GM21529 (cell line): ENCODE measurements around the gene ATP6AP1.
A peak's percentile ranks its signal among the peaks of the same experiment; 100 is the strongest.

Experiments
- ATAC-seq: cut with Tn5 transposase; IDR thresholded peaks from one replicate; pipeline ENCODE4 v1.9.1; 2021; ENCODE audit not compliant: unreplicated experiment

The ATP6AP1 gene

DNA sequence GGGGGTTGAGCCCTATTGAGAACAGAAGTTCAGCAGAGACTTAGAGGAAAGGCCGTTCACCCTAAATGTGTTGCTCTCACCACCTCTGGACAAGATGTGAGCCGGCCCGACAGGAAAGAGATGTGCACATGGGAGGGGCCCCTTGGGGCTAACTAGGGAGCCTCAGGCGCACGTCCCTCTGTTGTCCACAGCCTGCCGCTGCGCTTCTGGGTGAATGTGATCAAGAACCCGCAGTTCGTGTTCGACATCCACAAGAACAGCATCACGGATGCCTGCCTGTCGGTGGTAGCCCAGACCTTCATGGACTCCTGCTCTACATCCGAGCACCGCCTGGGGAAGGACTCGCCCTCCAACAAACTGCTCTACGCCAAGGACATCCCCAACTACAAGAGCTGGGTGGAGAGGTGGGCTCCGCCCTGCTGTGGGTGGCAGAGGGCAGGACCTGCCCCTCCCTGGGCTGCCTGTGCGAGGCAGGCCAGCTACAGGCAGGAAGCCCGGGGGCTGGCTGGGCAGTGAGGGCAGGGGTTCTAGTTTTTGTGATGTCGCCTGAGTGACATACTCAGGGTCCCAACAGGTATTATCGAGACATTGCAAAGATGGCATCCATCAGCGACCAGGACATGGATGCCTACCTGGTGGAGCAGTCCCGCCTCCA lies 42.6 kb downstream of the ATP6AP1 start:
- ATAC-seq = no peak

DNA sequence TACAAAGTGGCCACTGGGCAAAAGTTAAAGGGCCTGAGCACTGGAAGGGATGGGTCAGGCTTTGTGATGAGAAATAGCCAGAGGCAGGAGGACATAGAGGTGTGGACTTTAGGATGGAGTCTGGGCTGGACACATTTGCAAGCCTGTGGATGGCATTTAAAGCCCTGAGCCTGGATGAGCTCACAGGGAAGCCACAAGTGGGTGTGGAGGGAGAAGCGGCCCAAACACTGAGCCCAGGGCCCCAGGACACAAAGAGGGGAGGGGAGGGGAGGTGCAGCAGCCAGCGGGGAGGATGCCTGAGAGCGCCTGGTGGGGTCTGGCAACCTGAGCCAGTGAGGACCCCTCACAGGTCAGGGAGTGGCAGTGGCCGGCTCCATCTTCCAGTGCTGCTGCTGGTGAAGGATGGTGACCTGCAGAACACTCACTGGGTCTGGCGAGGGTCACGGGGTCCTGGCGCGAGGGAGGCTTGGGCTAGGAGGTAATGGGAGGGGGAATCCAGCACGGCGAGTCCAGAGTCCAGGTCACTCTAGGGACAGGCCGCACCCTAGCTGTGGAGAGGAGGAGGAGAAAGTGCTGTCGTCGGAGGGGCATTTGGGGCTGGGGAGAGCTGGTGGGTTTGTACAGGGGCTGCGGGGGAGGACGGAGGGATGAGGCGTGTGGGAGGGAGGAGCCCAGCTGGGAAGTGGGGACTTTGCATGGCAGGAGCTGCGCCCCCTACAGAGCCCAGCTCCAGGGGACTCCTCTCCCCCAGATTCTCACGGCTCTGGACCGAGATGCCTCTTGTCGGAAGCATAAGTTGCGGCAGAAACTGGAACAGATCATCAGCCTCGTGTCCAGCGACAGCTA lies 43.6 kb downstream of the ATP6AP1 start:
- ATAC-seq = no peak

DNA sequence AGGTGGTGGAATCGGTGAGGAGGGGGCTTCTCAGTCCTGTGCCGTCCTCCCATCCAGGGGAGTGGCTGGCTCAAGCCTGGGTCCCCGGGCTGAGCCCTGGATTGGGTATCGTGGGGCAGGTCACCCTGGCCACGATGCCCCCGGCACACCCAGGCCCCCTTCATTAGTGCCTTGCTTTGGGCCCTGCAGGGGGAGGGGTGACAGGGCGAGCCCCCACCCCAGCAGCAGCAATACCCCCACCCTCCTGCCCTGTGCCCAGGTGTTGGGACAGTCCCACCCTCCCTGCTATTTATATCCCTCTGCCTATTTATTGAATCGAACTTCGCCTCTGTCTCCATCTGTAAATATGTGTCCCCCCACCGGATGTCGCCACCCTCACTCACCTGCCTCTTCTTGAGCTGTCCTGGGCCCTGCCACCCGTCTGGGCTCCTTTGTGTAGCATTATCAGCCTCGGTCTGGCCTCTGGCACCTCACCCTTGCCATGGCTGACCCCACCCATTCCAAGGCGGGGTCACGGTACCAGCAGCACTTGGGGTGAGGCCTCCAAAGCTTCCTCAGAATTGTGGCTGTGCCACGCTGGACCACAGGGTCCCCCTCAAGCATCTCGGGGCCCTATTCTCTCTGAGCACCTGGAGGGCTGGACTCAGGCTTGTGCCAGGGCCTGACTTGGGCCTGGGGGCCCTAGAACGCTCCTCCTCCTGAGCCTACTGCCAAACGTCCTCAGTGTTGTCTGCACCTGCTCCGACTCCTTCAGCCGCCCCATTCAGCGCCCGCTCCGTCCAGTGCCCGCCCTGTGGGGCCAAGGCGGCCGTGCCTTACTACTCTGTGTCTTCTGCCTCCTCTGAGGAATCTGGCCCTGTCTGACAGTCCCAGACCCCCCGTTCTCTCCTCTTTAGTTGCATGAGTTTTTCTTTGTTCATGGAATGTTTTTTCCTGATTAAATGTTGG lies 44.5 kb downstream of the ATP6AP1 start:
- no peak for ATAC-seq

DNA sequence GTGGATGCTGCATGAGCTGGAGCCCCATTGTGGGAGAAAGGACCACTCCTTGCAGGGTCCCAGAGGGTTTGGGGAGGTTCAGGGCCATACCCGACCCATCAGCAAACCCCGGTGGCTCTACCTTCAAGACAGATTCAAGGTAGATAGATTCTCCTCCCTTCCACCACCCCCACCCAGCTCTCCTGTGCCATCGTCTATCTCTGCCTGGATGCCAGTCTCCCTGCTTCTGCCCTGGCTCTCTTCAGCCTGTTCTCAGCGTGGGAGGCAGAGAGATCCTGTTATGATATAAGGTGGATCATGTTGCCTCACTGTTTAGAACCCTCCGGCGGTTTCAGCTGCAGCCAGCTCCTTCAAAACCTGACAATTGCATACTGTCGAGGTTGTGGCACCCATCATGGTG lies 45.2 kb downstream of the ATP6AP1 start:
- no peak for ATAC-seq

DNA sequence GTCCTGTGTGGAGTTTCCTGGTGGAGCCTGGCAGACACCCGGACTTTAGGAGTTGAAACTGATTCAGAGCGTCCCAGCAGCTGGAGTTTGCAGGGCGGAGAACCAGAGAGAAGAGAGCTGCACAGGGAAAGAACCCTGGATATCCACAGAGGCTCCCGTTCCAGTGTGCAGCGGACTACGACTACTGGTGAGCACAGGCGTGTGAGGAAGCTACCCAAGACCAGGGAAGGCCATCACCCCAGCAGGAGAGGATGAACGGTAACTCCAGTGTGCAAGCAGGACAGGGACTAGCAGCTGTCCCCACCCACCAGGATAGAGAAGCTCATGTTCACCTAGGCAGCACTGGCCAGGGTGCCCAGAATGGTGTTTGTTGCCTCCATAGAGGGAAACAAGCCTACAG lies 48.3 kb downstream of the ATP6AP1 start:
- no peak for ATAC-seq

DNA sequence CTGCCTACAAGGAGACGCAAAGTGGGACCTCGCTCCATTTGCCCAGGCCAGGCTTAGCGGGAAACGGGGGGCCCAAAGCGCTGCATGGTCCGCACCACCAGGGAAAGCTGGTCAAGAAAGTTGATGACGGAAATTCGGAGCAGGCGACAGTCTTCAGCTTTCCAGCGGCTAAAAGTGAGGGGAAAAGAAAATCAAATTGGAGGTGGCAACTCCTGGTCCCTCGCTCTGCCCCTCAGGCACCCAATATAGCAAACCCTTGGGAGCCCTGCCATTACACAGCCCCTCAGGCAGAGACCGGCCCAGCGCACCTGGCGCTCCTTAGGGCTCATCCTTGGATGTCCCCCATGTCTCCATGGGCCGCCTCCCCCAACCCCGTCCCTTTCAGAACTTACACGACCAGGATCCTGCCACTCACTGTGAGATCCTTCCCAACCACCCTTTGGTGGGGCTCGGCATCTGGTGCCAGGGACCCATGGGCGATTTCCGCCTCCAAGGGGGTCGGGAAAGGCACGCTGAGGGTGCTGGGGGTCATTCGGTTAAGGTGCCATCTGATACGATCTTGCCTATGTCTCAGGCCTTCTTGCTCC lies 49.5 kb downstream of the ATP6AP1 start:
- no peak for ATAC-seq

DNA sequence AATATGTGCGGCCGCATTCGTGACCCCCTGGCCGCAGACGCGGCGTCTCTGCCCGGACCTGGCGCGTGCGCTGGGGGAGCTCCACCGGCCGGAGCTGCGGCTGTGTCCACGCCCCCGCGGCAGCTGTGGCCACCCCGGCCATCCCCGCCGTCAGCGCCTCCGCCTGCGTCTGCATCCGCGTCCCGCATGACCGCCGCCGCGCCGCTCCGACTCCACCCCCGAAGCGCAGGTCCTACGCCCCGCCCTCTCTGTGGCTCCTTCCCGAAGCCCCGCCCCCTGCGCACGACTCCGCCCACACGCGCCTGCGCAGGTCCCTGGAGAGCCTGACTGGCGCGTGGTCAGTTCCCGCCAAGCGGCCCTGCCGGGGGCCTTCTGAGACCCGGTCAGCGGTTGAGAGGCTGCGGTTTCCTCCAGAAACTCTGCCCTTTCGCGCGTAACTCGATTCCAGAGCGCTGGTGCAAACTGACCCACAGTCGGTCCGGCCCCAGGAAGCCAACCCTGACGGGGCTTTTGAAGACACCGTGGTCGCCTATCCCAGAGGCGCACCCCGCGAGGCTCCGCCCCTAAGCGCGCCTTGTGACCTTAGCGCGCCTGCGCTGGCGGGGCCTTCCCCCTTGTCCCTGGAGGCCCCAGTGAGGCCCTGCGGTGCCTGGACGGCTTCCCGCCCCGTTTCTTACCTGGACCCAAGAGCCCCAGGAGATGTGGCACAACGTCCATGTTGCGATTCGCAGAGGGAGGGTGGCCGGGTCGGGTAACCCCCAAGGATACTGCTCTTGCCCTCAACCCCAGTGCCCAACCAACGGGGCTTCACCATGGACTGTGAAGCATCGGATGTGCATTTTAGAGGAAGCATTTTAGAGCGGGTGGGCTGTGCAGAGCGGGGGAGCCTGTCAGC lies 50.5 kb downstream of the ATP6AP1 start, which contains the start of gene LAGE3:
LAGE3 (minus strand) TSS at position 554 of the 895 bp plus-strand sequence; CDS start at position 188, 366 bp downstream.
- ATAC-seq = peak; percentile 89

DNA sequence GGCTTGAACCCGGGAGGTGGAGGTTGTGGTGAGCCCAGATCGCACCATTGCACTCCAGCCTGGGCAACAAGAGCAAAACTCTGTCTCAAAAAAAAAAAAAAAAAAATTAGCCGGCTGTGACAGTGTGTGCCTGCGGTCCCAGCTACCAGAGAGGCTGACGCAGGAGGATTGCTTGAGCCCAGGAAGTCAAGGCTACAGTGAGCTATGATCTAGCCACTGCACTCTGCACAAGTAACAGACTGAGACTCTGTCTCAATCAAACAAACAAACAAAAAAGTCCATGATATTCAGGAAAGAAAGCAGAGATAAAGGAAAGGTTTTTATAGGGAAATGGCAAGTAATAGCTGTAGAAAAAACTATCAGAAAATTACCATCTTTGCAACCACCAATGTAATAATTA lies 52.7 kb downstream of the ATP6AP1 start:
- no peak for ATAC-seq

DNA sequence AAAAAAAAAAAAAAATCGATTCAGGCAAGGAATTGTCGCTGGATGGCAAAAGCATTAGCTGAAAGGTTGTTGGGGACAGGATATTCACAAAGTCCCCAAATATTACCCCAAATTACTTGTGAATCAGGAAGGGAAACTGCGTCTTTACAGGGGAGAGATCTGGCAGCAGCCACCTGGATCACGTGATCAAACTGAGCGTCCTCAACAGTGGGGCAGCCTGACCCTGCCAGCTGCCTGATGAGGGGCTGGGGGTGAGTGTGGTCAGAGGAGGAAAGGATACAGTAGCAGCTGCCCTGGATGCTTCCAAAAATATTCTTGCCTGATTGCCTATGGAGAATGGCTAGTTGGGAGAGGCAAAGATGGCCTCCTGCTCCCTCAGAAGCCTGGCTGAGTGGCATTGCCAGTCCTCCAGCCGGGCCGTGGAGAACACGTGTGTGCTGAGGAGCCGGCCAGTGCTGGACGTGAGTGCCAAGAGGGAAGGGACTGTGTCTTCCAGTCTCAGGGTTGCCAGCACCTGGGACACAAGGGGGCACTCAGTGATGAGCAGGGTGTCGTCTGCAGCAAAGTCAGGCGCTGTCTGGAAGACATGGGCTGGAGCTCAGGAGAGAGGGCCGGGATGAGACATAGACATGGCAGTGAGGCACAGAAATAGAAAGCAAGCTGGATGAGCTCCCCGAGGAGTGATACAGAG lies 53.6 kb downstream of the ATP6AP1 start:
- ATAC-seq = no peak

DNA sequence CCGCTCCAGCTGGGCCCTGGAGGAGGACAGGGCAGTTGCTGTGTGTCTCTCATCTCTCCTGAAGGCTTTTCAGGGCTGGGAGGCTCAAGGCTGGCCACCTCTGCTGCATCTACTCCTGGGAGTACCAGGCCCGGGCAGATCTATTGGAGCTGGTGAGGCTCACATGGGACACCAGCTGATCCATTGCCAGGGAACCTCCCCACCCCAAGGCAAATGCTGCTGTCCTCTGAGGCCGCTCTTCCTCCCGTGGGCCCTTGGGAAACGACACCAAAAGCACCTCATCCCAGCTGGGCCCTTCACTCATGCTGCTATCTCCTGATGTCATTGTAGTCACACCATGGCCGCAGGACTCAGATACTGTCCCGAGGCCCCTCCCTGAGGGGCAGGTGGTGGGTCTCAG lies 54.3 kb downstream of the ATP6AP1 start:
- ATAC-seq = no peak

DNA sequence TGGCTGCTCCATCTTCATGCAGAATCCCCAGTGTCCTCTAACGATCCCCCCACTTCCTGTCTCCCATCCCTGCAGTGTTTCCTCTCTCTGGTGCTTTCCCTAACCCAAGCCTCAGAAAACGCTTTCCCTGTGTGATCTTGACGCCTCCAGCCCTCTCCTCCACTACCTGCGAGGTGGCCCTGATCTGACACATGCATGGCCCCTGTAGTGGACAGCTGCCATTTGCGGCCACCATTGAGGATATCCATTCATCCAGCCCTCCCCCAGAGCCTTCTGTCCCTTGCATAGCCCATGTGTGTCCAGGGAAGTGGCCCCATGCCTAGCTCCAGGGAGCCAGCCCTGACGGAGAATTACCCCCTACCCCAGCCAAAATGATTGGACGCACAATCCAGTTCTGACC lies 54.8 kb downstream of the ATP6AP1 start:
- ATAC-seq = no peak

DNA sequence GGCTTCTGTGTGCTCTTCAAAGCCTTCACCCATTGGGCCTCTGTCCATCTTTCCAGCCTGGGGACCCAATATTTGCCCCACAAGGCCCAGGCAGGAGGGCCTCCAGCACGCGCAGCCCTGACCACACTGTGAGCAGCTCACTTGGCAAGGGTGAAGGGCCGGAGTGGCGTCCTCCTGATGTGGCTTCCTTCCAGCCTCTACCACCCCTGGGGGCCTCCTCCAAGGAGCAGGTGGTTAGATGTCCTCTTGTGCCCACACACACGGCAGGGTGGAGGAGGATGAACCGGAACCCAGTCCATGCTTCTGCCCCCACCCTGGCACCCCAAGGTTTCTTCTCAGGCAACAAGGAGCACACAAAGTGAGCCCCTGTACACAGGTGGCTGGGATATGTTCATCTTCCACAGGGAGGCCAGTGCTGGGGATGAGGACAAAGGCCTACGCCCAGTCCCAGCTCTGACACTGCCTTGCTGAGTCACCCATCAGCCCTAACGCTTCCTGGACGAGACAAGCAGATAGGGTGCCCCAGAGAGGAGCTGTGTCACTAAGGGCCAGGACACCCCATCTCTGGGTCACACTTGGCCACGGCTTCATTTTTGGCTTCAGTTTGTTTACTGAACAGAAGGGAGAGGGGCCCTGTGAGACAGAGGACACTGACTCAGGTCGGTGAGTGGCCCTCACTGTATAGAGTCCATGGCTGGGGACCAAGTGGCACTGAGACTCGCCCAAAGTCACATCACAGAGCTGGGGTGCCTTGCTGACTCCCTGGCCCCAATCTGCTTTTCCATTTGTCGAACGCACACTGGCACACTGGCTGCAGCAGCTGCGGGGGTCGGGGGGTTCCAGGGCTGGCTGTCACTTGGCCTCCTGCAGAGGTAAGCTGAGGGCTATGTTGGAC lies 56.0 kb downstream of the ATP6AP1 start:
- ATAC-seq = no peak

DNA sequence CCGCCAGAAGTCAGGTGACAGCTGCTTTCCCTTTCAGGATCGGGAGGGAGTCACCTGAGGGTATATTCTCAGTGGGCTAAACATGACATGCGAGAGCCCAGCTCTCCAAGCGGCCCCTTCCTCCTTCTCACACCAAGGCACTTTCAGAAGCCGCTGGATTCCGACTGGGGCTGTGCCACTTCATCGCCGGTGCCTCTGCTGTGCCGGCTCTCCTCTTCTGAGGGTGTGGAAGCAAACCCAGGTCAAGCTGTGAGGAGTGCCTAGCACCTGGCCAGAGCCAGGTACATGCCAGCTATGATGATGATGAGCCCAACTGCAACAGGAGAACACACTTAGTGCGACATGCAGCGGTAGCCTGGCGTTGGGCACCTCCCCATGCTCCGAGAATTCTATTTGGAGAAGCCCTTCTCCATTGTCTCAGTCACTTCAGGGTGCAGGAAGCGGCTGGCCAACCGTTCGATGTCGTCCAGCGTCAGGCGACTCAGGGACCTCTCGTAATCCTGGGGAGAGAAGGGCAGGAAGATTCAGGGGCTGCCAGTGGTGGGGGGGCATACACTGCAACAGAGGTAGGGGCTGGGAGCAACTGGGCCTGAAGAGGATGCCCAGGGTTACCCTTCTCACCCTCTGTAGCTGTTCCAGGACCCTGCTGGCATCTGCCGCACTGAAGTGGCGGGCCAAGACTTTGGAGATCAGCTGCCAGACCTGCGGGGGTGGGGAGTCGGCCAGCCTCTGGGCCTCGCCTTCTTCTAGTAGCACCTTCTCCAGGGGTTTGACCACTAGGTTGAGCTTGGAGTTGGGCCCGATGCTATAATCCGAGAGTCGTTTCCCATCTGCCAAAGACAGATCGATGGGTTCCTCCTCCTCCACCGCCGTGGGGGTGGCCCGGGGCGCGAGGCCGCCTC lies 56.9 kb downstream of the ATP6AP1 start:
- no peak for ATAC-seq

DNA sequence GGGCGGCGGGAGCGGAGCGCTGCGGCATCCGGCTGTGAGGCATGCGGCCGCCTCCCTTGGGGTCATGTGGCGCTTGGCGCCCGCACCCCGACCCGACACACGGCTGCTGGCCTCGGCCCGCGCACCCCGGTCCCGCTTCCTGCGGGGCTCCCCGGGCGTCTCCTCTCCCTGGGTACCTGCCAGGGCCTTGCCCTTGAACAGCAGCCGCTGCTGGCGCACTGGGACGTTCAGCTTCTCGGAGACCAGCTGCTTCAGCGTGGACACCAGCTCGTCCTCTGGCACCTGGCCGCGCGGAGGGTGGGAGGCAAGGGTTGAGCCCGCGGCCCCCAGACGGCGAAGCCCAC lies 57.5 kb downstream of the ATP6AP1 start:
- no peak for ATAC-seq
